Caco-2 (cell line): ENCODE results near the gene RBKS. TPM values are rescaled to one million over a fixed set of nuclear protein-coding genes. Genes with fewer than 3 reads are reported as not detected.

Source experiments
- BruUV-seq: library from RNA; stranded (reverse); fragments of 400-500 nt; replicated peaks from 2 replicates; lab custom pipeline; 2021; lab: Mats Ljungman, UMichigan
- CTCF ChIA-PET: fragments of 300-600 bp; sonication (Branson Sonifier 250); formaldehyde crosslinking; loops from one replicate; lab custom pipeline; 2022; ENCODE audit warnings: antibody characterized with exemption; lab: Charles Lee
- POLR2A ChIA-PET: fragments of 300-600 bp; sonication (Branson Sonifier 250); formaldehyde crosslinking; loops from one replicate; lab custom pipeline; 2022; ENCODE audit warnings: antibody characterized with exemption; lab: Charles Lee
- DNase-seq, 2 experiments: peaks; one replicate each; pipeline versions ENCODE4 v3.0.0 to v3.0.0-alpha.2; 2020 to 2022
- H3K27me3 ChIP-seq: replicated peaks from 2 replicates; pipeline ENCODE4 v1.6.0; 2011; ENCODE audit warnings: low read length; ENCODE audit not compliant: control insufficient read depth, insufficient read depth
- H3K36me3 ChIP-seq: 2 replicates; pipeline ENCODE4 v1.5.1; 2011; ENCODE audit warnings: low read length; ENCODE audit not compliant: control insufficient read depth, insufficient read depth
- H3K4me1 ChIP-seq: fragments of 250-450 bp; sonication (Bioruptor Pico); 2 replicates; pipeline ENCODE4 v1.5.1; 2020; ENCODE audit warnings: mild to moderate bottlenecking
- H3K4me3 ChIP-seq: 2 replicates; pipeline ENCODE4 v1.5.1; 2011; ENCODE audit warnings: low read depth, mild to moderate bottlenecking, control low read depth, low read length
- H3K9me3 ChIP-seq: fragments of 250-450 bp; sonication (Bioruptor Pico); 2 replicates; pipeline ENCODE4 v1.5.1; 2020; ENCODE audit warnings: mild to moderate bottlenecking, moderate library complexity
- H3K27ac Mint-ChIP-seq: one replicate; pipeline ENCODE4 v1.8.0; 2022; ENCODE audit warnings: mixed read lengths; ENCODE audit not compliant: unreplicated experiment
- H3K27me3 Mint-ChIP-seq: one replicate; pipeline ENCODE4 v1.8.0; 2022; ENCODE audit warnings: mixed read lengths; ENCODE audit not compliant: insufficient read depth, unreplicated experiment
- H3K36me3 Mint-ChIP-seq: one replicate; pipeline ENCODE4 v1.8.0; 2022; ENCODE audit warnings: mild to moderate bottlenecking, mixed read lengths; ENCODE audit not compliant: insufficient read depth, unreplicated experiment
- H3K4me1 Mint-ChIP-seq: one replicate; pipeline ENCODE4 v1.8.0; 2022; ENCODE audit warnings: low read depth, mixed read lengths; ENCODE audit not compliant: unreplicated experiment
- H3K4me3 Mint-ChIP-seq: one replicate; pipeline ENCODE4 v1.8.0; 2022; ENCODE audit warnings: mild to moderate bottlenecking, moderate library complexity, mixed read lengths; ENCODE audit not compliant: unreplicated experiment
- H3K9me3 Mint-ChIP-seq: one replicate; pipeline ENCODE4 v1.8.0; 2022; ENCODE audit warnings: mixed read lengths; ENCODE audit not compliant: unreplicated experiment
- CTCF ChIP-seq, 2 experiments: fragments of 200-600 bp in 1 of 2; IDR thresholded peaks; 1 replicate in 1 of 2; 2 replicates in 1 of 2; pipeline versions ENCODE4 v1.5.1 to v1.8.0; 2011 to 2022; ENCODE audit warnings: antibody characterized with exemption in 1 of 2, control low read depth in 1 of 2, inconsistent platforms in 1 of 2, low read depth in 1 of 2, low read length in 1 of 2, mild to moderate bottlenecking in 1 of 2, moderate library complexity in 1 of 2; ENCODE audit not compliant: insufficient read depth in 1 of 2, severe bottlenecking in 1 of 2, unreplicated experiment in 1 of 2
- intact Hi-C: fragments of 100-400 bp; cut with micrococcal nuclease; formaldehyde crosslinking; loops from one replicate; pipeline ENCODE4 v1.10.0; 2022; ENCODE audit not compliant: unreplicated experiment
- total RNA-seq: library from RNA; stranded (reverse); gene quantifications from 2 replicates; pipeline ENCODE4 v1.2.3, GENCODE V29; 2022

RBKS gene
- total RNA-seq, 1 experiment from 2014 or later, result 7.4 TPM

- POLR2A ChIA-PET, result no interaction called here
- H3K4me1 Mint-ChIP-seq, result peaks cover 14% of the 10 kb centered on the region
- BruUV-seq, result no TSS peak
- no peaks in the 10 kb centered on the region for H3K27me3 ChIP-seq
- no peaks in the 10 kb centered on the region for H3K27me3 Mint-ChIP-seq
- H3K36me3 Mint-ChIP-seq, result peaks cover 57% of the 10 kb centered on the region
- H3K4me3 ChIP-seq, result no peak overlapping the region
- H3K4me1 ChIP-seq, result peaks cover 9% of the 10 kb centered on the region
- no peak overlapping the region for H3K4me3 Mint-ChIP-seq
- intact Hi-C loops, result no loop called here
- no peaks in the 10 kb centered on the region; the same call in 1 of the 2 replicates for H3K36me3 ChIP-seq
- H3K9me3 ChIP-seq, result no peaks in the 10 kb centered on the region
- H3K27ac Mint-ChIP-seq, result no peak overlapping the region
- CTCF ChIA-PET, result no interaction called here
- no peaks in the 10 kb centered on the region for H3K9me3 Mint-ChIP-seq
- TF ChIP-seq CTCF (IDR thresholded peaks at IDR 0.05; ENCODE audit: insufficient read depth in 1 of 2, low read depth in 1 of 2, low read length in 1 of 2, severe bottlenecking in 1 of 2, unreplicated experiment in 1 of 2), result no peak
- no peak for DNase-seq
Measured at GRCh38 chr2:27776696-27777095, 113.5 kb downstream of the RBKS start.

- BruUV-seq, result no TSS peak
- no peaks in the 10 kb centered on the region for H3K27me3 ChIP-seq
- no peak overlapping the region for H3K4me3 ChIP-seq
- Mint-ChIP-seq H3K9me3 (no peaks in the 10 kb centered on the region), H3K4me1 (peaks cover 14% of the 10 kb centered on the region), H3K4me3 (no peak overlapping the region), H3K27ac (no peak overlapping the region), H3K27me3 (no peaks in the 10 kb centered on the region), H3K36me3 (peaks cover 63% of the 10 kb centered on the region)
- no peaks in the 10 kb centered on the region; the same call in 1 of the 2 replicates for H3K36me3 ChIP-seq
- no peak for TF ChIP-seq CTCF (IDR thresholded peaks at IDR 0.05; ENCODE audit: insufficient read depth in 1 of 2, low read depth in 1 of 2, low read length in 1 of 2, severe bottlenecking in 1 of 2, unreplicated experiment in 1 of 2)
- H3K9me3 ChIP-seq, result no peaks in the 10 kb centered on the region
- ChIA-PET POLR2A (no interaction called here), CTCF (no interaction called here)
- DNase-seq, result no peak
- peaks cover 9% of the 10 kb centered on the region for H3K4me1 ChIP-seq
- intact Hi-C loops, result no loop called here
Measured at GRCh38 chr2:27776097-27776496, 114.1 kb downstream of the RBKS start.

- no peak overlapping the region for H3K4me3 Mint-ChIP-seq
- Histone ChIP-seq H3K4me3 (no peak overlapping the region), H3K9me3 (no peaks in the 10 kb centered on the region), H3K4me1 (peaks cover 13% of the 10 kb centered on the region), H3K27me3 (no peaks in the 10 kb centered on the region), H3K36me3 (no peaks in the 10 kb centered on the region)
- H3K27me3 Mint-ChIP-seq, result no peaks in the 10 kb centered on the region
- CTCF ChIA-PET, result no interaction called here
- no TSS peak for BruUV-seq
- no peaks in the 10 kb centered on the region for H3K9me3 Mint-ChIP-seq
- intact Hi-C loops, result no loop called here
- no peak overlapping the region for H3K27ac Mint-ChIP-seq
- H3K4me1 Mint-ChIP-seq, result peaks cover 14% of the 10 kb centered on the region
- DNase-seq, result no peak
- TF ChIP-seq CTCF (IDR thresholded peaks at IDR 0.05; ENCODE audit: insufficient read depth in 1 of 2, low read depth in 1 of 2, low read length in 1 of 2, severe bottlenecking in 1 of 2, unreplicated experiment in 1 of 2), result no peak
- POLR2A ChIA-PET, result interaction anchor here (0.6 kb wide), 1 partner anchor 21 kb away, joined by 3 read pairs; no protein-coding TSS in a partner anchor
- peaks cover 65% of the 10 kb centered on the region for H3K36me3 Mint-ChIP-seq
Measured at GRCh38 chr2:27773959-27774358, 116.2 kb downstream of the RBKS start.
